PFSK-1 (cell line): ENCODE data around the gene AMPD1.

Experiments
- FOXP2 ChIP-seq: optimal IDR thresholded peaks from 2 replicates; pipeline ENCODE3; 2011; ENCODE audit warnings: borderline replicate concordance, control low read depth, inconsistent platforms; ENCODE audit not compliant: insufficient read depth; ENCODE audit errors: extremely low read length, extremely low read depth
- POLR2AphosphoS5 ChIP-seq: IDR thresholded peaks from 2 replicates; pipeline ENCODE4 v1.6.1; 2012; ENCODE audit warnings: low read depth, mild to moderate bottlenecking, control low read depth, low read length, moderate library complexity
- REST ChIP-seq, 2 experiments: IDR thresholded peaks; 2 replicates each; pipeline versions ENCODE4 v1.6.1 to v1.8.0; 2011 to 2012; ENCODE audit warnings: low read depth in 2 of 2, low read length in 2 of 2, control low read depth in 1 of 2, inconsistent platforms in 1 of 2, mild to moderate bottlenecking in 1 of 2, moderate library complexity in 1 of 2; ENCODE audit not compliant: insufficient read depth in 1 of 2
- SIN3A ChIP-seq: IDR thresholded peaks from 2 replicates; pipeline ENCODE4 v1.6.1; 2012; ENCODE audit warnings: mild to moderate bottlenecking, low read length, moderate library complexity, borderline replicate concordance; ENCODE audit not compliant: insufficient read depth
- TAF1 ChIP-seq: IDR thresholded peaks from 2 replicates; pipeline ENCODE4 v1.6.1; 2012; ENCODE audit warnings: low read length, control low read depth, borderline replicate concordance; ENCODE audit not compliant: insufficient read depth

The AMPD1 gene

GRCh38 chr1:114702737-114703136 is 7.4 kb upstream of the AMPD1 start:
- no peak for TF ChIP-seq POLR2AphosphoS5
- no peak for TF ChIP-seq TAF1
- TF ChIP-seq REST (IDR thresholded peaks at IDR 0.05; ENCODE audit: insufficient read depth in 1 of 2, low read depth in 2 of 2, low read length in 2 of 2): no peak
- TF ChIP-seq FOXP2: no peak
- no peak for TF ChIP-seq SIN3A

GRCh38 chr1:114701931-114702330 is 6.6 kb upstream of the AMPD1 start:
- TF ChIP-seq REST (IDR thresholded peaks at IDR 0.05; ENCODE audit: insufficient read depth in 1 of 2, low read depth in 2 of 2, low read length in 2 of 2) (no peak), TAF1 (no peak), SIN3A (no peak), FOXP2 (no peak), POLR2AphosphoS5 (no peak)

GRCh38 chr1:114700036-114700600 is 4.8 kb upstream of the AMPD1 start:
- TF ChIP-seq SIN3A: no peak
- TF ChIP-seq POLR2AphosphoS5: no peak
- TF ChIP-seq FOXP2: no peak
- TF ChIP-seq TAF1: no peak
- TF ChIP-seq REST (IDR thresholded peaks at IDR 0.05; ENCODE audit: insufficient read depth in 1 of 2, low read depth in 2 of 2, low read length in 2 of 2): no peak

GRCh38 chr1:114696810-114697209 is 1.5 kb upstream of the AMPD1 start:
- TF ChIP-seq POLR2AphosphoS5: no peak
- no peak for TF ChIP-seq REST (IDR thresholded peaks at IDR 0.05; ENCODE audit: insufficient read depth in 1 of 2, low read depth in 2 of 2, low read length in 2 of 2)
- TF ChIP-seq TAF1: no peak
- TF ChIP-seq FOXP2: no peak
- TF ChIP-seq SIN3A: no peak
